HepG2 (cell line): Measurements from ENCODE around the gene TBC1D16. TPM values are rescaled to one million over a fixed set of nuclear protein-coding genes. Genes with fewer than 3 reads are reported as not detected.

Experiments used
- BRF2 ChIP-seq: sonication (generic); formaldehyde crosslinking; IDR thresholded peaks from 2 replicates; pipeline ENCODE4 v1.8.1; 2022; ENCODE audit warnings: mild to moderate bottlenecking, missing genetic modification reagents
- CBX2 ChIP-seq, 2 experiments: fragments of 200-600 bp in 1 of 2; sonication (generic); formaldehyde crosslinking in 1 of 2; IDR thresholded peaks; 2 replicates each; pipeline versions ENCODE4 v1.7.0 to v1.8.1; 2018 to 2022; ENCODE audit warnings: low read depth in 2 of 2, low read length in 1 of 2, mild to moderate bottlenecking in 1 of 2, missing genetic modification reagents in 1 of 2
- HNF4G ChIP-seq, 2 experiments: sonication (generic) in 1 of 2; formaldehyde crosslinking in 1 of 2; IDR thresholded peaks; 2 replicates each; pipeline versions ENCODE4 v1.4.0 to v1.6.1; 2011 to 2020; ENCODE audit warnings: borderline replicate concordance in 2 of 2, low read depth in 2 of 2, mild to moderate bottlenecking in 2 of 2, low read length in 1 of 2, missing genetic modification reagents in 1 of 2, moderate library complexity in 1 of 2
- JARID2 ChIP-seq: sonication (generic); formaldehyde crosslinking; IDR thresholded peaks from 2 replicates; pipeline ENCODE4 v1.8.1; 2023; ENCODE audit warnings: missing genetic modification reagents, inconsistent platforms; ENCODE audit not compliant: insufficient replicate concordance
- KLF12 ChIP-seq: sonication (generic); formaldehyde crosslinking; IDR thresholded peaks from 2 replicates; pipeline ENCODE4 v1.4.0; 2020; ENCODE audit warnings: missing genetic modification reagents, borderline replicate concordance
- MNT ChIP-seq: fragments of 450-650 bp; IDR thresholded peaks from 2 replicates; pipeline ENCODE4 v1.6.1; 2016
- TFDP1 ChIP-seq: IDR thresholded peaks from 2 replicates; pipeline ENCODE4 v1.6.1; 2016; ENCODE audit warnings: missing compliant biosample characterization, missing genetic modification reagents, borderline replicate concordance
- TOE1 ChIP-seq: sonication (generic); formaldehyde crosslinking; IDR thresholded peaks from 2 replicates; pipeline ENCODE4 v1.4.0; 2020; ENCODE audit warnings: mild to moderate bottlenecking, missing genetic modification reagents
- XBP1 ChIP-seq: sonication (generic); formaldehyde crosslinking; IDR thresholded peaks from 2 replicates; pipeline ENCODE4 v1.5.0; 2020; ENCODE audit warnings: missing genetic modification reagents
- ZNF256 ChIP-seq: sonication (generic); formaldehyde crosslinking; conservative IDR thresholded peaks from 2 replicates; pipeline ENCODE4 v1.4.0; 2020; ENCODE audit warnings: missing genetic modification reagents
- ZNF3 ChIP-seq: IDR thresholded peaks from 2 replicates; pipeline ENCODE4 v1.7.0; 2017; ENCODE audit warnings: inconsistent platforms
- ZNF318 ChIP-seq: sonication (generic); formaldehyde crosslinking; IDR thresholded peaks from 2 replicates; pipeline ENCODE4 v1.4.0; 2020; ENCODE audit warnings: mild to moderate bottlenecking, missing genetic modification reagents
- ZNF414 ChIP-seq: sonication (generic); formaldehyde crosslinking; IDR thresholded peaks from 2 replicates; pipeline ENCODE4 v1.5.0; 2020; ENCODE audit warnings: missing genetic modification reagents
- ZNF883 ChIP-seq: sonication (generic); formaldehyde crosslinking; IDR thresholded peaks from 2 replicates; pipeline ENCODE4 v1.5.1; 2020; ENCODE audit warnings: mild to moderate bottlenecking, missing genetic modification reagents; ENCODE audit errors: not compliant biosample characterization
- polyA plus RNA-seq, 8 experiments: library from polyadenylated mRNA; depleted of rRNA in 3 of 8; stranded (reverse) in 7 of 8; unstranded in 1 of 8; fragments of >200 nt; fragmentation: Illumina TruSeq in 4 of 8; extraction: Trizol in 4 of 8; gene quantifications; 2 replicates each; pipeline versions ENCODE4 v1.2.1 to v1.2.3, GENCODE V29; 2011 to 2016; ENCODE audit warnings: low read depth in 4 of 8, missing spikeins in 1 of 8, mixed read lengths in 1 of 8; ENCODE audit not compliant: insufficient read depth in 1 of 8
- total RNA-seq, 5 experiments: library from RNA; depleted of rRNA; stranded (reverse); fragments of >200 nt; fragmentation: Illumina TruSeq; extraction: Trizol; gene quantifications; 2 replicates each; pipeline ENCODE4 v1.2.3, GENCODE V29; 2016; ENCODE audit warnings: low read depth in 1 of 5

Gene TBC1D16
- total and polyA plus RNA-seq, 2 of the 13 experiments (the other 11 are each of a cell fraction or from before 2014, with no cell fraction given): 14.9 to 24.9 TPM

- TF ChIP-seq ZNF318 (CRISPR knock-in tag): no peak
- TF ChIP-seq BRF2 (CRISPR knock-in tag): no peak
- TF ChIP-seq ZNF883 (CRISPR knock-in tag): no peak
- no peak for TF ChIP-seq JARID2 (CRISPR knock-in tag)
- TF ChIP-seq XBP1 (CRISPR knock-in tag): no peak; the same call in 1 of the 2 replicates
- TF ChIP-seq ZNF414 (CRISPR knock-in tag): peak; percentile 12; the same call in 1 of the 2 replicates
- TF ChIP-seq TFDP1 (CRISPR knock-in tag): no peak
- TF ChIP-seq ZNF256 (CRISPR knock-in tag): no peak; the same call in 1 of the 2 replicates
- peak; percentile 33; the same call in 1 of the 2 replicates for TF ChIP-seq ZNF3 (CRISPR knock-in tag)
- no peak for TF ChIP-seq CBX2 (IDR thresholded peaks at IDR 0.05; ENCODE audit: low read depth, low read length)
- no peak for TF ChIP-seq CBX2 (CRISPR knock-in tag; IDR thresholded peaks at IDR 0.05; ENCODE audit: low read depth)
- TF ChIP-seq TOE1: no peak
- TF ChIP-seq KLF12 (CRISPR knock-in tag): no peak; the same call in 1 of the 2 replicates
- TF ChIP-seq MNT: no peak
- TF ChIP-seq HNF4G (IDR thresholded peaks at IDR 0.05; ENCODE audit: borderline replicate concordance, low read depth, low read length): no peak
- TF ChIP-seq HNF4G (CRISPR knock-in tag; IDR thresholded peaks at IDR 0.05; ENCODE audit: borderline replicate concordance, low read depth): no peak
Observed at GRCh38 chr17:79987187-79987934, 48.3 kb downstream of the TBC1D16 start (continued).
